Fibroblast of mammary gland (primary cell): ENCODE measurements around the gene EIF5AL1.

Experiments used
- DNase-seq: peaks from one replicate; pipeline ENCODE4 v3.0.0-alpha.2; 2010; ENCODE audit warnings: low read depth
- H3K4me3 ChIP-seq: 2 replicates; pipeline ENCODE4 v1.5.1; 2011; ENCODE audit warnings: low read depth, mild to moderate bottlenecking, low read length, moderate library complexity; ENCODE audit not compliant: control insufficient read depth
- TF ChIP-seq, protein P1 (sequence below): conservative IDR thresholded peaks from 2 replicates; pipeline ENCODE4 v1.5.1; 2011; ENCODE audit warnings: low read depth, low read length, inconsistent platforms; ENCODE audit not compliant: control insufficient read depth, insufficient read depth

EIF5AL1 gene

DNA sequence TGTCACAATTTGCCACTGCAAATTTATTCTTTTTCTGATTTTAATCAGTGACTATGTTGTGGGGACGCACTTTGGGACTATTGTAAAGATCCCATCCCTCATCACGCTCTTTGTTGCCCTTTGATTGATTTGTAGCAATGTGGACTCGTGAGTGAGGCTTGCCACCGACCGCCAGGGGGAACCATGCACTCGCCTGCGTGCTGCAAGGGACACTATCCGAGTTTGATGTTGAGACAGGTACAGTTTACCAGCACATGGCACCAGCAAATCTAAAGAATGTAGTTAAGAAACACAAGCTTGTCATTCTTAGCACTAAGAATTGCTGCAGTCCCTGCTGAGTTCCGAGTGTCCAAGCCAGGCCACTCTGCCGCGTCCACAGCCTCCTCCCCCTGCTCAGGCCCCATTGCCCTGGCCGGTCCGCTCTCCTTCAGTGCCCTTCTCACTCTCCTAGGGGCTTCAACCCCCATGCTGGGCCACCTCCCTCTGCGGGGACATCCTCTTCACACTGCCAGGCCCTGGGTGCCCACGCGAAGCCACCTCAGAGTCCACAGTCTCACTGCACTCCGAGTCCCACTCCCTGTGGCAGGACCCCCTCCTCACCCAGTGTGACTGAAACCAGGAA lies 49.9 kb downstream of the EIF5AL1 start:
- TF ChIP-seq, protein P1, sequence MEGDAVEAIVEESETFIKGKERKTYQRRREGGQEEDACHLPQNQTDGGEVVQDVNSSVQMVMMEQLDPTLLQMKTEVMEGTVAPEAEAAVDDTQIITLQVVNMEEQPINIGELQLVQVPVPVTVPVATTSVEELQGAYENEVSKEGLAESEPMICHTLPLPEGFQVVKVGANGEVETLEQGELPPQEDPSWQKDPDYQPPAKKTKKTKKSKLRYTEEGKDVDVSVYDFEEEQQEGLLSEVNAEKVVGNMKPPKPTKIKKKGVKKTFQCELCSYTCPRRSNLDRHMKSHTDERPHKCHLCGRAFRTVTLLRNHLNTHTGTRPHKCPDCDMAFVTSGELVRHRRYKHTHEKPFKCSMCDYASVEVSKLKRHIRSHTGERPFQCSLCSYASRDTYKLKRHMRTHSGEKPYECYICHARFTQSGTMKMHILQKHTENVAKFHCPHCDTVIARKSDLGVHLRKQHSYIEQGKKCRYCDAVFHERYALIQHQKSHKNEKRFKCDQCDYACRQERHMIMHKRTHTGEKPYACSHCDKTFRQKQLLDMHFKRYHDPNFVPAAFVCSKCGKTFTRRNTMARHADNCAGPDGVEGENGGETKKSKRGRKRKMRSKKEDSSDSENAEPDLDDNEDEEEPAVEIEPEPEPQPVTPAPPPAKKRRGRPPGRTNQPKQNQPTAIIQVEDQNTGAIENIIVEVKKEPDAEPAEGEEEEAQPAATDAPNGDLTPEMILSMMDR = peak; percentile 85
- DNase-seq = peak; percentile 49
- H3K4me3 ChIP-seq = no peak overlapping the region

DNA sequence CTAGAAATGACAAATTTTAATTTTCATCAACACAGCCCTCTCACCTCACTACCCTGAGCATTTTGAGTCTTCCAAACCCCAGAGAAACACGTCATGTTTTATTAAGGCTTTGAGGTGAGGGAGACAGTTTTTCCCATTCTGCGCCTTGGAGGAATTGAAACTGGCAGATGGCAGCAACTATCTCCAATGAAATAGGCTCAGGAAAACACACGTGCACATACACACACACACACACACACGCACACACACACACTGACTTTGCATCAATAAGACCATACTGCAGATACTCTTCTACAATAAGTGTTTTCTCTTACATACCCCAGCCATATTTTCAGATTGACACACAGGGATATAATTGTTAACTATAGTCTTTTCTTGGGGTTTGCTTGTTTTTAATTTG lies 51.1 kb downstream of the EIF5AL1 start:
- no peak for DNase-seq
- H3K4me3 ChIP-seq = no peak overlapping the region
- TF ChIP-seq, protein P1 = no peak
